H1 (cell line): ENCODE measurements around the gene IMPDH1.

Source experiments
- EZH2 ChIP-seq: fragments of 200-600 bp; sonication (generic); IDR thresholded peaks from 2 replicates; pipeline ENCODE4 v1.7.1; 2012; ENCODE audit warnings: low read depth, mild to moderate bottlenecking, moderate library complexity, low read length, inconsistent platforms; ENCODE audit not compliant: severe bottlenecking
- FOSL1 ChIP-seq: IDR thresholded peaks from 2 replicates; pipeline ENCODE4 v1.6.1; 2011; ENCODE audit warnings: mild to moderate bottlenecking, low read depth, low read length, moderate library complexity; ENCODE audit not compliant: insufficient read depth
- HDAC2 ChIP-seq, 2 experiments: fragments of 300-600 bp in 1 of 2; sonication (generic) in 1 of 2; IDR thresholded peaks; 2 replicates each; pipeline ENCODE4 v1.6.1; 2011 to 2012; ENCODE audit warnings: low read depth in 2 of 2, low read length in 2 of 2, mild to moderate bottlenecking in 2 of 2, moderate library complexity in 2 of 2, borderline replicate concordance in 1 of 2, inconsistent platforms in 1 of 2
- HDAC6 ChIP-seq: IDR thresholded peaks from one replicate; pipeline ENCODE4 v1.7.1; 2012; ENCODE audit warnings: low read depth, mild to moderate bottlenecking, inconsistent platforms, low read length, moderate library complexity
- JUN ChIP-seq: IDR thresholded peaks from 2 replicates; pipeline ENCODE4 v1.6.1; 2011; ENCODE audit warnings: low read depth, mild to moderate bottlenecking, improper control_type of control experiment, low read length
- KDM1A ChIP-seq: fragments of 200-600, 300-600 bp; sonication (generic); IDR thresholded peaks from 2 replicates; pipeline ENCODE4 v1.7.1; 2016; ENCODE audit warnings: mild to moderate bottlenecking, low read length, borderline replicate concordance
- MAFK ChIP-seq: IDR thresholded peaks from 2 replicates; pipeline ENCODE4 v1.6.1; 2012; ENCODE audit warnings: low read depth, mild to moderate bottlenecking, improper control_type of control experiment, low read length
- PHF8 ChIP-seq: fragments of 200-600 bp; sonication (generic); conservative IDR thresholded peaks from 2 replicates; pipeline ENCODE4 v1.7.1; 2012; ENCODE audit warnings: low read depth, mild to moderate bottlenecking, inconsistent platforms, low read length, moderate library complexity
- POLR2A ChIP-seq, 2 experiments: IDR thresholded peaks; 1 replicate in 1 of 2; 2 replicates in 1 of 2; pipeline ENCODE4 v1.6.1; 2011; ENCODE audit warnings: low read depth in 2 of 2, low read length in 2 of 2, mild to moderate bottlenecking in 2 of 2; ENCODE audit errors: control extremely low read depth in 1 of 2
- POU5F1 ChIP-seq: IDR thresholded peaks from 2 replicates; pipeline ENCODE4 v1.6.1; 2011; ENCODE audit warnings: low read depth, mild to moderate bottlenecking, low read length, moderate library complexity
- TAF1 ChIP-seq: IDR thresholded peaks from 2 replicates; pipeline ENCODE4 v1.6.1; 2011; ENCODE audit warnings: mild to moderate bottlenecking, low read depth, low read length
- TF ChIP-seq, protein P1 (sequence below): IDR thresholded peaks from 2 replicates; pipeline ENCODE4 v1.6.1; 2011; ENCODE audit warnings: low read length, improper control_type of control experiment
- TF ChIP-seq, protein P2 (sequence below), 3 experiments: IDR thresholded peaks; 1 replicate in 2 of 3; 2 replicates in 1 of 3; pipeline versions ENCODE4 v1.5.1 to v1.6.1; 2011; ENCODE audit warnings: low read length in 3 of 3, mild to moderate bottlenecking in 3 of 3, inconsistent platforms in 2 of 3, low read depth in 1 of 3, moderate library complexity in 1 of 3; ENCODE audit not compliant: insufficient read depth in 1 of 3; ENCODE audit errors: control extremely low read depth in 1 of 3
- TF ChIP-seq, protein P3 (sequence below): IDR thresholded peaks from 2 replicates; pipeline ENCODE4 v1.6.1; 2012; ENCODE audit warnings: inconsistent platforms

DNA sequence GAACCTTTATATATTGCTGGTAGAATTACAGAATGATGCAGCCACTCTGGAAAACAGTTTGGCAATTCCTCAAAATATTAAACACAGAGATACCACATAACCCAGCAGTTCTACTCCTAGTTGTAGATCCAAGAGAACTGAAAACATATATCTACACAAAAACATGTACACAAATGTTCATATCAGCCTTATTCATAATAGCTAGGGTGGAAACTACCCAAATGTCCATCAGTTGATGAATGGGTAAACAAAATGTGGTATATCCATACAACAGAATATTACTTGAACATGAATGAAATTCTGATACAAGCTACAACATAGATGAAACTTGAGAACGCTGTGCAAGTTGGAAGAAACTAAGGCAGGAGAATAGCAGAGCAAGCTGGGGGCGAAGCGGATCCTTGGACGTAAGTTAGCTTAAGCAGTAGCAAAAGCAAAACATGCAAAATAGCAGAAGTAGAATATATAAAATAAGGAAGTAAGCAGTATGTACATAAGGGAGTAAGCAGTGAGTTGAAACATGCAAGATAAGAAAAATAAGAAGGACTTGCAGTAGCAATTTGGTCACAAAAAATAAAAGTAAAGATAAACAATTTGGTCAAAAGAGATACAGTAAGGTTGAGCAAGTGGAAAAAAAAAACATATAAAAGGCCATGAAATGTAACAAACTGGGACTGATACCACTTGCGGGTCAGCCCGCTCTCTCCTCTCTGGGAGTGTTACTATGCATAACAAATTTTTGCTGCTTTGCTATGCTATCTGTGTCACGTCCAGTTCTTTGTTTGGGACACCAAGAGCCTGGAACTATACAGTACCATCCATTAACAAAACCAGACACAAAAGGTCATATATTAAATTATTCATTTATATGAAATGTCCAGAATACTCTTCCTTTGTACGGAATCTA lies 27.9 kb upstream of the IMPDH1 start:
- TF ChIP-seq TAF1, result no peak
- TF ChIP-seq, protein P1, sequence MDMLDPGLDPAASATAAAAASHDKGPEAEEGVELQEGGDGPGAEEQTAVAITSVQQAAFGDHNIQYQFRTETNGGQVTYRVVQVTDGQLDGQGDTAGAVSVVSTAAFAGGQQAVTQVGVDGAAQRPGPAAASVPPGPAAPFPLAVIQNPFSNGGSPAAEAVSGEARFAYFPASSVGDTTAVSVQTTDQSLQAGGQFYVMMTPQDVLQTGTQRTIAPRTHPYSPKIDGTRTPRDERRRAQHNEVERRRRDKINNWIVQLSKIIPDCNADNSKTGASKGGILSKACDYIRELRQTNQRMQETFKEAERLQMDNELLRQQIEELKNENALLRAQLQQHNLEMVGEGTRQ, result no peak
- TF ChIP-seq, protein P2, sequence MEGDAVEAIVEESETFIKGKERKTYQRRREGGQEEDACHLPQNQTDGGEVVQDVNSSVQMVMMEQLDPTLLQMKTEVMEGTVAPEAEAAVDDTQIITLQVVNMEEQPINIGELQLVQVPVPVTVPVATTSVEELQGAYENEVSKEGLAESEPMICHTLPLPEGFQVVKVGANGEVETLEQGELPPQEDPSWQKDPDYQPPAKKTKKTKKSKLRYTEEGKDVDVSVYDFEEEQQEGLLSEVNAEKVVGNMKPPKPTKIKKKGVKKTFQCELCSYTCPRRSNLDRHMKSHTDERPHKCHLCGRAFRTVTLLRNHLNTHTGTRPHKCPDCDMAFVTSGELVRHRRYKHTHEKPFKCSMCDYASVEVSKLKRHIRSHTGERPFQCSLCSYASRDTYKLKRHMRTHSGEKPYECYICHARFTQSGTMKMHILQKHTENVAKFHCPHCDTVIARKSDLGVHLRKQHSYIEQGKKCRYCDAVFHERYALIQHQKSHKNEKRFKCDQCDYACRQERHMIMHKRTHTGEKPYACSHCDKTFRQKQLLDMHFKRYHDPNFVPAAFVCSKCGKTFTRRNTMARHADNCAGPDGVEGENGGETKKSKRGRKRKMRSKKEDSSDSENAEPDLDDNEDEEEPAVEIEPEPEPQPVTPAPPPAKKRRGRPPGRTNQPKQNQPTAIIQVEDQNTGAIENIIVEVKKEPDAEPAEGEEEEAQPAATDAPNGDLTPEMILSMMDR (IDR thresholded peaks at IDR 0.05; ENCODE audit: control extremely low read depth in 1 of 3, insufficient read depth in 1 of 3, low read depth in 1 of 3, low read length in 3 of 3), result no peak
- TF ChIP-seq MAFK, result no peak
- TF ChIP-seq FOSL1, result no peak
- no peak for TF ChIP-seq POLR2A (IDR thresholded peaks at IDR 0.05; ENCODE audit: control extremely low read depth in 1 of 2, low read depth in 2 of 2, low read length in 2 of 2)
- TF ChIP-seq PHF8, result no peak
- TF ChIP-seq, protein P3, sequence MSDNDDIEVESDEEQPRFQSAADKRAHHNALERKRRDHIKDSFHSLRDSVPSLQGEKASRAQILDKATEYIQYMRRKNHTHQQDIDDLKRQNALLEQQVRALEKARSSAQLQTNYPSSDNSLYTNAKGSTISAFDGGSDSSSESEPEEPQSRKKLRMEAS, result no peak
- TF ChIP-seq HDAC6, result no peak
- no peak for TF ChIP-seq KDM1A
- no peak for TF ChIP-seq EZH2
- TF ChIP-seq POU5F1, result no peak
- TF ChIP-seq HDAC2 (IDR thresholded peaks at IDR 0.05; ENCODE audit: borderline replicate concordance in 1 of 2, low read depth in 2 of 2, low read length in 2 of 2), result no peak
- TF ChIP-seq JUN, result no peak
